ENCODE data around the gene SPRED2.

- TF ChIP-seq, protein P1, sequence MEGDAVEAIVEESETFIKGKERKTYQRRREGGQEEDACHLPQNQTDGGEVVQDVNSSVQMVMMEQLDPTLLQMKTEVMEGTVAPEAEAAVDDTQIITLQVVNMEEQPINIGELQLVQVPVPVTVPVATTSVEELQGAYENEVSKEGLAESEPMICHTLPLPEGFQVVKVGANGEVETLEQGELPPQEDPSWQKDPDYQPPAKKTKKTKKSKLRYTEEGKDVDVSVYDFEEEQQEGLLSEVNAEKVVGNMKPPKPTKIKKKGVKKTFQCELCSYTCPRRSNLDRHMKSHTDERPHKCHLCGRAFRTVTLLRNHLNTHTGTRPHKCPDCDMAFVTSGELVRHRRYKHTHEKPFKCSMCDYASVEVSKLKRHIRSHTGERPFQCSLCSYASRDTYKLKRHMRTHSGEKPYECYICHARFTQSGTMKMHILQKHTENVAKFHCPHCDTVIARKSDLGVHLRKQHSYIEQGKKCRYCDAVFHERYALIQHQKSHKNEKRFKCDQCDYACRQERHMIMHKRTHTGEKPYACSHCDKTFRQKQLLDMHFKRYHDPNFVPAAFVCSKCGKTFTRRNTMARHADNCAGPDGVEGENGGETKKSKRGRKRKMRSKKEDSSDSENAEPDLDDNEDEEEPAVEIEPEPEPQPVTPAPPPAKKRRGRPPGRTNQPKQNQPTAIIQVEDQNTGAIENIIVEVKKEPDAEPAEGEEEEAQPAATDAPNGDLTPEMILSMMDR (IDR thresholded peaks at IDR 0.05), result no peak
- no peak for TF ChIP-seq POLR2A (IDR thresholded peaks at IDR 0.05)
These were observed 39.8 kb downstream of the SPRED2 start for GRCh38 chr2:65392609-65393008.

Data from vagina (tissue), 2 donors.